Lower leg skin (tissue), 3 donors: ENCODE data around the gene BMP8A.

Experiments used
- CTCF ChIP-seq, 3 donors: fragments of 450-650 bp; IDR thresholded peaks; one replicate each; pipeline ENCODE4 v1.5.1; 2016; ENCODE audit warnings: antibody characterized with exemption in 3 of 3, mild to moderate bottlenecking in 3 of 3, moderate library complexity in 2 of 3
- POLR2A ChIP-seq, 2 donors: fragments of 450-650 bp; IDR thresholded peaks; one replicate each; pipeline ENCODE4 v1.6.1; 2016 to 2017; ENCODE audit warnings: antibody characterized with exemption in 2 of 2, mild to moderate bottlenecking in 1 of 2, moderate library complexity in 1 of 2

- TF ChIP-seq CTCF (IDR thresholded peaks at IDR 0.05): no peak
- no peak for TF ChIP-seq POLR2A (IDR thresholded peaks at IDR 0.05)
Observed at GRCh38 chr1:39529901-39530535, 38.6 kb downstream of the BMP8A start.
